IPS DF 6.9 (cell line): ENCODE data around the gene SEMA4D.
A peak's percentile ranks its signal among the peaks of the same experiment; 100 is the strongest.

Source experiments
- DNase-seq: peaks from one replicate; pipeline ENCODE4 v3.0.0-alpha.2; 2013; ENCODE audit warnings: low read depth, low spot score
- H3K27ac ChIP-seq: one replicate; pipeline ENCODE4 v1.5.1; 2013; ENCODE audit warnings: low read length, control low read depth
- H3K27me3 ChIP-seq: 2 replicates; pipeline ENCODE4 v1.6.1; 2013; ENCODE audit warnings: mild to moderate bottlenecking, low read length; ENCODE audit not compliant: control insufficient read depth, insufficient read depth
- H3K36me3 ChIP-seq: 2 replicates; pipeline ENCODE4 v1.6.1; 2013; ENCODE audit warnings: low read length; ENCODE audit not compliant: control insufficient read depth, insufficient read depth
- H3K4me1 ChIP-seq: 2 replicates; pipeline ENCODE4 v1.6.1; 2013; ENCODE audit warnings: low read length; ENCODE audit not compliant: control insufficient read depth, insufficient read depth
- H3K4me3 ChIP-seq: 2 replicates; pipeline ENCODE4 v1.5.1; 2013; ENCODE audit warnings: mild to moderate bottlenecking, low read length
- H3K9me3 ChIP-seq: 2 replicates; pipeline ENCODE4 v1.6.1; 2013; ENCODE audit warnings: low read length, inconsistent platforms; ENCODE audit not compliant: control insufficient read depth, insufficient read depth
- WGBS: extraction: QIAGEN DNeasy Blood & Tissue Kit; methylation state at CpG from one replicate; pipeline ENCODE4 v1.1.7; 2013; ENCODE audit warnings: mixed read lengths, missing lambda C conversion rate; ENCODE audit not compliant: insufficient read length, insufficient coverage; 5-methylcytosine and 5-hydroxymethylcytosine counted together

The SEMA4D gene

DNA sequence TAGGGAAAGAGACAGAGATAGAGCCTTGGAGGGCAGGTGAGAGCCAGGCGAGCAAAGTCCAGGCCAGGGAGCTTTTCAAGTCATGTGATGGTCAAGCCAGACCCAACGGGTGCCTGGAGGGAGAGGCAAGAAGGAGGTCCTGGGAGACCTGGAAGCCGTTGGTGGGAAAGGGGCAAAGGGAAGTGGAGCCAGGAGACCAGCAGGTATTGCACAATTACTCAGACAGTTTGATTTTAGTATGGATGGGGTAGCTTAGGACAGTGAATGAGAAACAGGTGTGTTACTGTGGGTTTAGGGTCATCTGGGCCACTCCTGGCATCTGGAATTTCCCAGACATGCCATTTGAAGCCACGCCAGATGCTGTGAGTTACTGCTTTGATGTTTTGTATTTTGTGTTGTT lies 174.5 kb downstream of the SEMA4D start:
- no peaks in the 10 kb centered on the region; the same call in 1 of the 2 replicates for H3K36me3 ChIP-seq
- no peak overlapping the region for H3K27ac ChIP-seq
- no CpG with 5 or more reads among the region's 4 CpGs for WGBS
- DNase-seq = no peak
- H3K9me3 ChIP-seq = no peaks in the 10 kb centered on the region
- no peaks in the 10 kb centered on the region for H3K27me3 ChIP-seq
- H3K4me1 ChIP-seq = no peaks in the 10 kb centered on the region
- no peak overlapping the region for H3K4me3 ChIP-seq

DNA sequence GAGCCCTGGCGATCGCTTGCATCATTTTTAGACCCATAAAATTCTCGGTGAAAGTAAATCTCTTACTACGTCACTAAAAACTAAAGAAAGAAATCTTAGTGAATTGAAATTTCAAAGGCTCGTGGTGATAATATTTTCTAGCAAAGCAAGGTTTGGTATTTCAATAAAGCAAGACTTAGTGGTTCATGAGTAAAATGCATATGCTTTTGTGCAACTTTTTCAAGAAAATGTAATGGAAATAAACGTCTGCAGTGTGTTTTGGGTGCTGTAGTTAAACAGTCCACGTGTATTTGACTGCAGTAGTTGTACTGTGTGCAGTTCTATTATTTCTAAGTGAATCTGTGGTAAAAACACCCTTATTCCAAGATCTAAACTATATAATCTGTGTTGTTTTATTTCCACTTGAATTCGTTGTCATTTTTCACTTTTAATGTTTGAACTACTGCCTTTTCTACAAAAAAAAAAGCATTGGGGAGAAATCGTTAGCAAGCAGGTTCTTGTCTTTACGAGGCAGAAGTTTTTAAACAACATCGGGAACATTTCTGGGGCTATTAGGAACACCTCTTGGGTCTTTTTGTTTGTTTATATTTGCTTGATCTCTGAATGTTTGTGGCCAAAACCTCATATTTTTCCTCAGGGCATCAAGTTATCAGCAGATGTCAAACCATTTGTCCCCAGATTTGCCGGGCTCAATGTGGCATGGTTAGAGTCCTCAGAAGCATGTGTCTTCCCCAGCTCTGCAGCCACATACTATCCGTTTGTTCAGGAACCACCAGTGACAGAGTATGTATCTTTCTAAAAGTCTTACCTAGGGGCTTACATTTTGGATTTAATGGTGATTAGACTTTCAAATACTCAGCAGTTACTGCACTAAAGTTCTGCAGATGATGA lies 178.7 kb downstream of the SEMA4D start:
- Histone ChIP-seq H3K27ac (no peak overlapping the region), H3K4me3 (peak overlapping the region; percentile 89; the same call in 1 of the 2 replicates), H3K9me3 (no peaks in the 10 kb centered on the region), H3K36me3 (peaks cover 7% of the 10 kb centered on the region; the same call in 1 of the 2 replicates), H3K4me1 (no peaks in the 10 kb centered on the region), H3K27me3 (no peaks in the 10 kb centered on the region)
- DNase-seq = no peak
- no CpG with 5 or more reads among the region's 13 CpGs for WGBS

DNA sequence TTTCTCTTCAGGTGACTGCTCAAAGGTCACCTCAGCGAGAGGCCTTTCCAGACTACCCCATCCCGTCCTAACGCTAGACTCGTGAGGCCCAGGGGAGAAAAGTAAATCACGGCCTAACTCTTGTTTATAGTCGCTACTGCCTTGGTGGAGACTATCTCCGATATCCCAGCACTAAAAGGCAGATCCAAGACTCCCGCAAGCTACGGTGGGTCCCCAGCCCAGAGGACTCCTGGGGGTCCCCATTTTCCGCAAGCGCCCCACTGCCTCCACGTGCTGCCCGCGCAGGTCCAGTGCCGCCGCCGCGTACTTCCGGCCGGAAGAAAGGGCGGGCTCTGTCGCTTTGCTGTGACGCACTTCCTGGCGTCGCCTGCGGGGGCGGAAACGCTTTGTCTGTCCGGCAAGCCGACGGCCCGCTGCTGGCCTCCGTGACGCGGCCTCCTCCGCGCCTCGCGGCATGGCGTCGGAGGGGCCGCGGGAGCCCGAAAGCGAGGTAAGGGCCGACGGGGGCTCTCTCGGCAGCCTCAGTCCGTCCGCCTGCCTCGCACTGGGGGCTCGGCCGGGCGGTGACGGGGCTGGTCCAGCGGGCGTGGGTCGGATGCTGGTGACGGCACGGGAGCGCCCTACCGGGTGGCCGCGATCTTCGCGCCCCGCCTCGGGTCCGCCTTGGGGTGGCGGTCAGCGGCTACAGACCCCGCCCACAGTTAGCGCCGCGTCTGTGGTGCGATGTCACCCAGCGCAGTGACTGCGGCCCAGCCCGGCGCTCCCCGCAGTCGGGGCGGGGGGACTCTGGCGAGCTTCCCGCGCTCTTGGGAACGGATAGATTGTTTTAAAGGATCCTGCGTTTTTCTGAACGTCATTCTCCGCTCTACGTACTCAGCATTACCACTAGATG lies 179.5 kb downstream of the SEMA4D start, which contains the start of gene SECISBP2:
Gene SECISBP2 (plus strand): TSS at position 378 of the 892 bp plus-strand sequence. CDS start 77 bp downstream, at position 455.
- no CpG with 5 or more reads among the region's 91 CpGs for WGBS
- H3K36me3 ChIP-seq = peaks cover 7% of the 10 kb centered on the region; the same call in 1 of the 2 replicates

DNA sequence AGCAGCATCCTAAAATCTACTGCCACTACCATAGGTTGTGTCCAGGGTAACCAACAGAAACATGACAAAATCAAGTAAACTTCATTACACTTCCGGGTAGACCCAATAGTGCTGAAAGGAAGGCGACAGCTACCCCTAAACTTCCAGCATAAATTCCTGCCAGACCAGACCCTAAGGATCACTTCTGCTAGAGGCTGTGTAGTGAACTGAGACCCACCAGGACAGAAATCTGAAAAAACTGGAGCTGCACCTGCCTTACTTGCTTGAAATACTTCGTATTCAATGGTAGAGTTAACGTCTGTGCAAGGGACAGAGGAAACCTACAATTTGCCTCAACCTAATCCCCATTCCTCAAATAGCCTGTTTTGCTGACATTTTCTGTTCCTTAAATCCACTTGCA lies 180.6 kb downstream of the SEMA4D start:
- no peak overlapping the region for H3K4me3 ChIP-seq
- no peak overlapping the region for H3K27ac ChIP-seq
- no peaks in the 10 kb centered on the region for H3K27me3 ChIP-seq
- H3K4me1 ChIP-seq = no peaks in the 10 kb centered on the region
- H3K9me3 ChIP-seq = no peaks in the 10 kb centered on the region
- no peak for DNase-seq
- peaks cover 7% of the 10 kb centered on the region; the same call in 1 of the 2 replicates for H3K36me3 ChIP-seq
- WGBS = no CpG with 5 or more reads among the region's 4 CpGs

More for the DNA sequence above, 179.5 kb downstream of the SEMA4D start, which contains the start of gene SECISBP2:
- no peak for DNase-seq
- Histone ChIP-seq H3K9me3 (no peaks in the 10 kb centered on the region), H3K27ac (no peak within 1 kb of the TSS), H3K27me3 (no peaks in the 10 kb centered on the region), H3K4me1 (no peaks in the 10 kb centered on the region), H3K4me3 (peak within 1 kb of the TSS; percentile 89)

DNA sequence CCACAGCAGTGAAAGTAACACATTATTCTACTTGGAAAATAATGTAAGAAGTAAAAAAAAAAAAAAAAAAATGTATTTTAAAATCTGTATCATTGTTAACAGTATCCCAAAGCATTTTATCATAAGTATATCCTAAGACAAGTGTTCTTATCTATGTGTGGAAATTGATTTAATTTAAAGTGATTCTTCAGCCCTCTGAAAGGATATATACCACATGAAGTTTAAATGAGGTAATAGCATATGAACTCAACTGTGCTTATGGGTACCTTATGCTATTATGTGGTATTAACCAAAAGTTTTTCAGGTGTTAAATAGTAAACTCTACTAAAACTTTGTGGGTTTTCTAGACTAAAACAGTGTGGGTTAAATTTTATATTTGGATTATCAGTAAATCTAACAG lies 182.4 kb downstream of the SEMA4D start:
- no peaks in the 10 kb centered on the region for H3K9me3 ChIP-seq
- H3K27me3 ChIP-seq = no peaks in the 10 kb centered on the region
- H3K4me1 ChIP-seq = no peaks in the 10 kb centered on the region
- H3K27ac ChIP-seq = no peak overlapping the region
- no peak for DNase-seq
- no peak overlapping the region for H3K4me3 ChIP-seq
- peaks cover 7% of the 10 kb centered on the region; the same call in 1 of the 2 replicates for H3K36me3 ChIP-seq

DNA sequence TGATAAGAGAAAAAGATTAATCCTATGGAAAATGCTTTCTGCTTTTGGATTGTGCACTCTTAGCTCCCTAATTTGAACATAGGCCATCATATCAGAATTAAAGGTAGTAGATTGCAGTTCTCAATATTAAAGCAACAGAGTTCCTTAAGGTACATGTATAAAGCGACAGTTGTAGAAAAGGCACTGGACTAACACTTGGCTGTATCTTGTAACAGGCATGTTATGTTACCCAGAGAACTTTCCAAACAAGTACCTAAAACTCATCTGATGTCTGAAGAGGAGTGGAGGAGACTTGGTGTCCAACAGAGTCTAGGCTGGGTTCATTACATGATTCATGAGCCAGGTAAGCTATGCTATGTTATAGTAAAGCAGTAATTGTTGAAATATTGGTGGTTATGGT lies 183.0 kb downstream of the SEMA4D start:
- Histone ChIP-seq H3K27me3 (no peaks in the 10 kb centered on the region), H3K27ac (no peak overlapping the region), H3K9me3 (no peaks in the 10 kb centered on the region), H3K4me3 (no peak overlapping the region), H3K36me3 (peaks cover 7% of the 10 kb centered on the region; the same call in 1 of the 2 replicates), H3K4me1 (no peaks in the 10 kb centered on the region)
- no CpG with 5 or more reads among the region's 1 CpG for WGBS
- DNase-seq = no peak

DNA sequence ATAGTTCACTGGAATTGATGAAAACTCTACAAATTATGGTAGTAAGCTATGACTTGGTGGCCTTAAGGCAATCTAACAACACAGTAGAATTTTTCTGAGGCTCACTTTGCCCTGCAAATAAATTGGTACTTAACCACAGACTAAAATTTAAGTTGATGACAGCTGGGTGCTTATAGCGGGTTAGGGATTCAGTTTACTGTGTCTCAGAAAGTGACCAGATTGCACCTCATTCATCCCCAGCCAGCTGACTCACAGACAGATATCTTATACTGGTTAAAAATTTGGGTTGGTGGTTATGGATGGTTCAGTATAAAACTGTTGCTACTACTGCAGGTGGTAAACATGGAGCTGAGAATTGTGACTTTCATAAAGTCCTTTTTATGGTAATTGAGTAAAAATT lies 184.1 kb downstream of the SEMA4D start:
- Histone ChIP-seq H3K27me3 (no peaks in the 10 kb centered on the region), H3K36me3 (peaks cover 7% of the 10 kb centered on the region; the same call in 1 of the 2 replicates), H3K27ac (no peak overlapping the region), H3K4me1 (no peaks in the 10 kb centered on the region), H3K4me3 (peak overlapping the region; percentile 17; the same call in 1 of the 2 replicates), H3K9me3 (no peaks in the 10 kb centered on the region)
- DNase-seq = no peak
- WGBS = no CpG with 5 or more reads among the region's 1 CpG

DNA sequence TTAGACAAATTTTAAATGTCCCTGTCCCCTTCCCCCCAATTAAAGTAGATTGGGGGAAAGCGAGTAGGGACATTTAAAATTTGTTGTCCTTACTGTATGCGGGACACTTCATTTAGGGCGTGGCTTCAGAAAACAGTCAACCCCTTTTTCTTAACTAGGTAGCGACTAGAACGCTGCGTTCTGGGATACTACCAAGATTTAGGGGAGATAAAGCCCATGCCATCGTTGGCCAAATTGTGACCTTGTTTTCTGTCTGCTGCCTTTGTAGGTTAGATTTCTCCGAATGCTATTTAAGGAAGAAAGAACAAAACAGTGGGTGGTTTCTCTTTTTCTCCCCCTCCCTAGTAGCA lies 185.7 kb downstream of the SEMA4D start:
- no peak for DNase-seq
- H3K4me1 ChIP-seq = no peaks in the 10 kb centered on the region
- no peaks in the 10 kb centered on the region for H3K27me3 ChIP-seq
- no peaks in the 10 kb centered on the region for H3K9me3 ChIP-seq
- H3K27ac ChIP-seq = no peak overlapping the region
- whole genome bisulfite sequencing = no CpG with 5 or more reads among the region's 8 CpGs
- peak overlapping the region; percentile 66; the same call in 1 of the 2 replicates for H3K4me3 ChIP-seq
- H3K36me3 ChIP-seq = peaks cover 3% of the 10 kb centered on the region; the same call in 1 of the 2 replicates

DNA sequence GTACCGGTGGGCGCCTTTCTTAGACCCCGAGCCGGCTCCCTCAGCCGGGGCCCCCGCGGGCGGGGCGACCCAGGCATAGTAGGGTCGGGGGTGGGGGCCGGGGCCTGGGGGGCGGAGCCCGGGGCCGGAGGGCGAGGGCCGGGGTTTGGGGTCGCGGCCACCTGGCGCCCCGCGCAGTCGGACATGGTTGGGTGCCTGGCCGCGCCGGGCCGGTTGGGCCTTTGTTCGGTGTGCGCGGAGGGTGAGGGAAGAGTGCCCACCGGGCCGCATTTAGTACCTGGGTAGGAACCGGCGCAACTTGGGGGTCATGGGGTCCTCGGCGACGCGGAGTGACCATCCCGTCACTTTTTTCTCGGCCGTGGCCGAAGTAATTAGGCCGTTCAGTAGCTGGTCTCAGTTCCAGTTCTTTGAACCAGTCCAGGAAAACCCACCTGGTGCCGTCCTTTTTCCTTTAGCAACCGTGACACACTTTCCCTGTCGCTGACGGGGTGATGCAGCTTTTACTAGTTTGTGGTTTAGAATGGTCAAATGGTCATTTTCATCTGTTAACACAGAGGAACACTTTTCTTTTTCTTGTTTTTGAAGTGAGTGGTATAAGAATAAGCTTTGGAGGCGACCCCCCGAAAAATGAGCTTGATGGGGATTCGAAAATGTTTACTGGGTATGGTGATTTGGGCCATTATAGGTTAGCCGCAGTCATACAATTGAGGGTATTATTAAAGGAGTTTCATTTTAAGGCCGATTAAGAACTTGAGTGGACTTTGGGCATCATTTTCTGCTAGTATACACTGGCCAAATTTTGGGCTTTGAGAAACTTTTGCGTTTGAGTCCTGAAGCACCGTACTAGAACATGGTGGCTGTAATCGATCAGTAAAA lies 186.3 kb downstream of the SEMA4D start:
- no peaks in the 10 kb centered on the region; the same call in 1 of the 2 replicates for H3K36me3 ChIP-seq
- WGBS = no CpG with 5 or more reads among the region's 54 CpGs
- DNase-seq = no peak

More for the DNA sequence above, 186.3 kb downstream of the SEMA4D start:
- H3K27ac ChIP-seq = no peak overlapping the region
- no peaks in the 10 kb centered on the region for H3K4me1 ChIP-seq
- H3K27me3 ChIP-seq = no peaks in the 10 kb centered on the region
- H3K4me3 ChIP-seq = peak overlapping the region; percentile 66
- no peaks in the 10 kb centered on the region for H3K9me3 ChIP-seq
